Fibroblast of villous mesenchyme (primary cell): ENCODE data around the gene TMEM204. TPM values are rescaled to one million over a fixed set of nuclear protein-coding genes. Genes with fewer than 3 reads are reported as not detected.

ENCODE experiments used
- DNase-seq: peaks from one replicate; pipeline ENCODE4 v3.0.0-alpha.2; 2010; ENCODE audit warnings: low read depth
- H3K4me3 ChIP-seq: 2 replicates; pipeline ENCODE4 v1.5.1; 2011; ENCODE audit warnings: low read depth, mild to moderate bottlenecking, low read length
- total RNA-seq: library from RNA; depleted of rRNA; stranded (reverse); fragments of >200 nt; gene quantifications from 2 replicates; pipeline ENCODE4 v1.2.3, GENCODE V29; 2012
- TF ChIP-seq, protein P1 (sequence below): IDR thresholded peaks from 2 replicates; pipeline ENCODE4 v1.5.1; 2012; ENCODE audit warnings: low read depth, mild to moderate bottlenecking, low read length; ENCODE audit not compliant: insufficient read depth

The TMEM204 gene
- total RNA-seq, 1 donor: 22.5 TPM

DNA sequence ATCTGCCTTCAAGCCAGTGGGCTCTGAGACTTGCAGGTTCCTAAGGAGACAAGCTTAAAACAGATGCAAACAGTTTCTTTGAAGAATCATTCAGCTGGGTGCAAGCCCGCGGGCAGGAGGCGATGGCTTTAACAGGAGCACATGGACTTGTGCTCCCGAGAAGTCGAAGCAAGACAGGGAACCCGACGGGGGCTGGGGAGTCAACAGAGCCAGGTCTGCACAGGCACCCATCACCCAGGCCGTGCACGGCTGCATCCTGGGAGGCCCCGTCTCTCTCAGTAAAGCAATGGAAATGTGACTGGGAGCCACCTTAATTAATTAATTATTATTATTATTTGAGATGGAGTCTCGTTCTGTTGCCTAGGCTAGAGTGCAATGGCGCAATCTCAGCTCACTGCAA is 44.4 kb upstream of the TMEM204 start:
- no peak for DNase-seq
- H3K4me3 ChIP-seq: no peak overlapping the region
- TF ChIP-seq, protein P1, sequence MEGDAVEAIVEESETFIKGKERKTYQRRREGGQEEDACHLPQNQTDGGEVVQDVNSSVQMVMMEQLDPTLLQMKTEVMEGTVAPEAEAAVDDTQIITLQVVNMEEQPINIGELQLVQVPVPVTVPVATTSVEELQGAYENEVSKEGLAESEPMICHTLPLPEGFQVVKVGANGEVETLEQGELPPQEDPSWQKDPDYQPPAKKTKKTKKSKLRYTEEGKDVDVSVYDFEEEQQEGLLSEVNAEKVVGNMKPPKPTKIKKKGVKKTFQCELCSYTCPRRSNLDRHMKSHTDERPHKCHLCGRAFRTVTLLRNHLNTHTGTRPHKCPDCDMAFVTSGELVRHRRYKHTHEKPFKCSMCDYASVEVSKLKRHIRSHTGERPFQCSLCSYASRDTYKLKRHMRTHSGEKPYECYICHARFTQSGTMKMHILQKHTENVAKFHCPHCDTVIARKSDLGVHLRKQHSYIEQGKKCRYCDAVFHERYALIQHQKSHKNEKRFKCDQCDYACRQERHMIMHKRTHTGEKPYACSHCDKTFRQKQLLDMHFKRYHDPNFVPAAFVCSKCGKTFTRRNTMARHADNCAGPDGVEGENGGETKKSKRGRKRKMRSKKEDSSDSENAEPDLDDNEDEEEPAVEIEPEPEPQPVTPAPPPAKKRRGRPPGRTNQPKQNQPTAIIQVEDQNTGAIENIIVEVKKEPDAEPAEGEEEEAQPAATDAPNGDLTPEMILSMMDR: no peak

DNA sequence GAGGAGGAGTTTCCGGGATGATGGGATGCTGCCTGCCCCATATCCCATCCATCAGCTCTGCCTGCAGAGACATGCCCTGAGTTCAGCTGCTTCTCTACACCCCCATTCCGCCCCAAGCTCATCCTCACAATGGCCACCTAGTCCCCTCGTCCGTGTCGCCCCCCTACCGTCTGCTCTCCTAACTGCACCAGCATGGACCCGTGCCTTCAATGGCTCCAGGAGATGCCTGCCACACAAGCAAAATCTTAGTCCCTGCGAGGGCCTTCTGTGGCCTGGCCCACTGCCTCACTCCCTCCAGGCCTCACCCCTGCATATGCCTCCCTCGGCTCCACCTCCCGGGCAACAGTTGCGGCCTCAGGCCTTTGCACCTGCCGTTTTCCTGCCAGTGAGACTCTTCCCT is 42.1 kb upstream of the TMEM204 start:
- no peak overlapping the region for H3K4me3 ChIP-seq
- TF ChIP-seq, protein P1: no peak
- DNase-seq: no peak

DNA sequence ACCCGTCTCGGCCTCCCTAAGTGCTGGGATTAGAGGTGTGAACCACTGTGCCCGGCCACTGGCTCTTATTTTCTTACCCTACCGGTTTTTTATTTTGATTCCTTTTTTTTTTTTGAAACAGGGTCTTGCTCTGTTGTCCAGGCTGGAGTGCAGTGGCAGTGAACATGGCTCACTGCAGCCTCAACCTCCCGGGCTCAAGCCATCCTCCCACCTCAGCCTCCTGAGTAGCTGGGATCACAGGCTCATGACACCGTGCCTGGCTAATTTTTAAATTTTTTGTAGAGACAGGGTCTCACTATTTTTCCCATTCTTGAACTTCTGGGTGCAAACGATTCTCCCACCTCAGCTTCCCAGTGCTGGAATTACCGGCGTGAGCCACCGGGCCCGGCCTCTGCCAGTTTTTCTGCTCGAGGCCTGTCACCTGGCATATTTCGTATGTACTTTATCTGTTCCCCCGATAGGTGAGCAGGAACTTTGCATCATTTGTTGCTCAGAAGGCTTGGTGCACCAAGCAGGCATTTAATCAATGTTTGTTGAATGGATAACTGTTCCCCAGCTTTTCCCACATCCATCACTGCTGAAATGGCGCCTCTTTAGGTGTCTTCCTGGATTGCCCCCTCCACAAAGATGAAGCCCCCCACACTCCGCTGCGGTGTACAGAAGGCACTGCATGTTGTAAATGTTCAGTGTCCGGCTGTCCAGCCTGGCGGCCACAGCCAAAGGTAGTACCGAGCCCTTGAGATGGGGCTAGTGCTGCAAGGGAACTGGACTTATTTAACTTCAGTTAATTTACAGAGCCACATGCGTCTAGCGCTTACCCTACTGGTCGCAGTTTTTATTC is 41.2 kb upstream of the TMEM204 start:
- TF ChIP-seq, protein P1: no peak
- no peak for DNase-seq
- H3K4me3 ChIP-seq: peak overlapping the region; percentile 83

DNA sequence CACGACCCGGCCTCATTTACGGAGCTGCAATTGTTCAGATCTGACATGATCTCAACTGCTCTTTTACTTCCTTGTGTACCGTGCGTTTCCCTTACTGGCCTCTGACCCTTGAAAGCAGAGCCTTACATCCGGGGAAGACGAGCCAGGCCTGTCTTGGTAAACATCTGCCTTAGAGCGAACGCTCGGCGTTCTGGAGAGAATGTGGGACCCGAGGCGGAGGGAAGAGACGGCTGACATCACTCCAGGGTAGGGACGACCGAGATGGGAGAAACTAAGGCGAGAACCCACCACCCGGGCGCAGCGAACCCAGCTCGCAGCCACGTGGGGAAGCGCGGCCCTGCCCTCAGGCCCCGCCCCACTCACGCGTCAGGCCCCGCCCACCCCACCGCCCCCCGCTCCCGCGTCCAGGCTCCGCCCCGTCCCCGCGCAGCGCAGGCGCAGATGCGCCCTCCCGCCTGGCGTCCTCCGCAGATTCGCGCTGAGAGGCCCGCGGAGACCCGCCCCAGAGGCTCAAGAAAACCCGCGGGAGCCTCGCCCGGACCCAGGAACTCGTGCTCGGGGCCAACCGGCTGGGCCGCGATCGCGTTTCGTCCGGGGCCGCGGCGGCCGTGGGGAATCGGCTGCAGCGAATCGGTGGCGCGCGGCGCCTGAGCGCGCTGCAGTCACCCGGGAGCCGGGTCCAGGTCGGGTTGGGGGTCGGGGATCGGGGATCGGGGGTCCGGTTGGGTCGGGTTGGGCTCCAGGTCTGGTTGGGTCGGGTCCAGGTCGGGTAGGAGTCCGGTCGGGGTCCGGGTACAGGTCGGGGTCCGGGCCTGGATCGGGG is 40.3 kb upstream of the TMEM204 start, which contains the start of gene TELO2:
Gene TELO2, plus strand, starts transcription at position 438 of the 823 bp plus-strand sequence. CDS start 922 bp downstream, outside the sequence.
- H3K4me3 ChIP-seq: peak within 1 kb of the TSS; percentile 83
- DNase-seq: peak; percentile 79
- TF ChIP-seq, protein P1: no peak

DNA sequence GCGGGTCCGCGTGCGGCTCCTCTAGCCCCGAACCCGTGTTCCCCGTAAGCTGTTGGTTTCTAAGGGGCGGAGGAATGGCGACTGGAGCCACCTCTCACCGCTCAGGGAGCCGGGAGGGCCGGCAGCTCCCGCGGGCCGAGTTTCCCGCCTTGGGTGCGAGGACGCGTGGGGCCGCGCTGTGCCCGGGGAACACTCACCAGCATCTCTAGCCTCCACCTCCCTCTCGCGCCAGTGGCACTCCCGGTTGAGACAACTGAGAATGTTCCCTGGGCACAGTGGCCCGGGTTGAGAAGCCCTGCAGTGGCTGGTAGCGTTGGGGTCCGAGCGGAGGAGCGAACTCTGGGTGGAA is 39.7 kb upstream of the TMEM204 start:
- DNase-seq: peak; percentile 9
- TF ChIP-seq, protein P1: no peak
- H3K4me3 ChIP-seq: peak overlapping the region; percentile 83

DNA sequence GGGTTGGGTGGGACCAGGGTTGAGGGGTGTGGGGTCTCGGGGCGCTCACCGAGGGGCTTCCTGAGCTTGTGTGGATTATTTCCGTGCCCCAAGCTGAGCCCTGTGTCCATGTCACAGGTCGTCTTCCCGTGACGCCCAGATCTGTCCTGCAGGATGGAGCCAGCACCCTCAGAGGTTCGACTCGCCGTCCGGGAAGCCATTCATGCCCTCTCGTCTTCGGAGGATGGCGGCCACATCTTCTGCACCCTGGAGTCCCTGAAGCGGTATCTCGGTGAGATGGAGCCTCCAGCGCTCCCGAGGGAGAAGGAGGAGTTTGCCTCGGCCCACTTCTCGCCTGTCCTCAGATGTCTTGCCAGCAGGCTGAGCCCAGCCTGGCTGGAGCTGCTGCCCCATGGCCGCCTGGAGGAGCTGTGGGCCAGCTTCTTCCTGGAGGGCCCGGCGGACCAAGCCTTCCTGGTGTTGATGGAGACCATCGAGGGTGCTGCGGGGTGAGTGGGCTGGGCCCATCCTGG is 39.3 kb upstream of the TMEM204 start:
- peak; percentile 83 for DNase-seq
- TF ChIP-seq, protein P1: peak; percentile 87
- peak overlapping the region; percentile 83 for H3K4me3 ChIP-seq
